NCI-H748 treated with DMSO at 0.1 percent for 48 hours (cell line): ENCODE measurements around the gene MPO.

Experiments
- DNase-seq: peaks from one replicate; lab custom pipeline; 2025; lab: John Stamatoyannopoulos, UW

The MPO gene

GRCh38 chr17:58320163-58320558 lies 39.4 kb upstream of the MPO start:
- DNase-seq, result no peak

DNA sequence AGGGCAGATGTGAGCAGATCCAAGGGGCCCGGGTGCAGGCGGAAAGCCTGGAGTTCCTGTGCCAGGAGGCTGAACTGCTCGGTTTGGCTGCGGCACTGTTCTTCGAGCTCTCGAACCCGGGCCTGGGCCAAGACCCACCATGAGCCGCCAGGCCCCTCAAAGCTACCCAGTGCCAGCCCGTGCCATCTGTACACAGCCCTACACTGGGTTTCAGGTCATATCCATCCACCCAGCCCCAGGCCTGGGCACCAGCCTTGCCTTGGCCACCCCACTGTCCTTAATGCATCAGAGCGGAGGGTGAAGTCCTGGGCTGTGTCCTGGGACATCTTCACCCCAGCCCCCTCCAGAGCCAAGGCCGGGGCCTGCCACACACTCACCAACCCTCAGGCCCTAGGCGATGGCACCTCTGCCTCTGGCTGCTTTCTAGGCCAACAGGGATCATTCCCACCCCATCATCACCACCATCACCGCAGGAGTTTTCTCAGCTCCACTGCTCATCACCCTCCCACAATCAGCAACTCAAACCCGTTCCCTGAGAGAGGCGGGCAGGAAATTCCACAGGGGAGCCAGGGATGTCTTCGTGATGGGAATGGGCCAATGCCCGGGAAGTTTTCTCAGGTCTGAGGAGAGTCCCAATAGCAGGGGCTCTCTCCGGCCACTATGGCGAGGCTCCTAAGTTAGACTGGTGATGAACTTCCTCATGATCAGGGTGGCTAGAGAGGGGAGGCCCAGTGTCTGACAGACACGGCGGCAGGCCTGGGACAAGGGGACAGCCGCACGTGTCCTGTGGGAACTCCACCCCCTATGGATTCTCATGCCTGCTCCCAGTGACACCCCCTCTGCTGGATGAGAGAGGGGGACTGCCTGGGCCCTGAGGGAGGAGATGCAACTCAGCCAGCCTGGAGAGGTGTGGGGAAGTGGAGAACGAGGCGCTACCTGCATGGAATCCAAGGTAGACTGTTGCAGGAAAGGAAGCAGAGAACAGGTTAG lies 38.7 kb upstream of the MPO start:
- DNase-seq, result no peak

DNA sequence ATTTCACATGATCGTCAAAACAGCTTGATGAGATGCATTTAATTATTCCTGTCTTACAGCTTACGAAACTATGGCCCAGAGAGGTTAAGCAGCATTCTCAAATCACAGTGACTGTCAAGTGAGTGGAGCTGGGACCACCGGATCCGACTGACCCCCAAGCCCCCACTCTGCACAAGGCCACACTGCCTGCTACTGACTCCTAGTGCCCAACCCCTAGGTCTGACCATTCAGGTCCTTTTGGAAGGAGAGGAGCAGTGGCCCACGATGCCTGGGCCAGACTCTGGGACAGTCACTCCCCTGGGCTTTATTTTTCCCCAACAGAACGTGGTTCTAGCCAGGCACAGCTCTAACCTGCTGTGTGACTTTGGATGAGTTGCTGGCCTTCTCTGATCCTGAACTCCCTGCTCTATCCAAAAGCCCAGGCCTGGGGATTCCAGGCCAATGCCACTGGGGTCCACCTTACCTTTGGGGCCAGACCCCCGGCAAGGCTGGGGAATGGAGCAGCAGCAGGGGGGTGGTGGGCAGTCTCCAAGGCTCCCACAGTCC lies 38.0 kb upstream of the MPO start:
- DNase-seq, result no peak

DNA sequence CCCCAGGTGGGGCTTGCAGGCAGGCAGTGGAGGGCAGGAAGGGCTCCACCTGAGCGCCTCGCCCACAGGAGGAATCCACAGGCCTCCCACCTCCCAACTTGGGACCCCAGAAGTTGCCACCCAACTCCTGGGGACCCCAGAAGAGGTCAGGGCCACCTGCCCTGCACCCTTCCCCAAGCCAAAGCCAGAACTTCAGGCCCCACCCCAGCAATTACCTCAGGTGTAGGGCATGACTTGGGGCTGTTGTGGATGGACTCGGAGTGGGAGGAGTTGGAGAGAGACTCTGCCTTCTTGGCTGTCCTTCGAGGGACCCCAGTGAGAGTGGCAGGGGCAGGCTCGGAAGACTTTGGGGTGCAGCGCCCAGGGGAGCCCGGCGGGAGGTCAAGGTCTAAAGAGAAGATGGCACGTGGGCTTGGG lies 37.3 kb upstream of the MPO start:
- no peak for DNase-seq

DNA sequence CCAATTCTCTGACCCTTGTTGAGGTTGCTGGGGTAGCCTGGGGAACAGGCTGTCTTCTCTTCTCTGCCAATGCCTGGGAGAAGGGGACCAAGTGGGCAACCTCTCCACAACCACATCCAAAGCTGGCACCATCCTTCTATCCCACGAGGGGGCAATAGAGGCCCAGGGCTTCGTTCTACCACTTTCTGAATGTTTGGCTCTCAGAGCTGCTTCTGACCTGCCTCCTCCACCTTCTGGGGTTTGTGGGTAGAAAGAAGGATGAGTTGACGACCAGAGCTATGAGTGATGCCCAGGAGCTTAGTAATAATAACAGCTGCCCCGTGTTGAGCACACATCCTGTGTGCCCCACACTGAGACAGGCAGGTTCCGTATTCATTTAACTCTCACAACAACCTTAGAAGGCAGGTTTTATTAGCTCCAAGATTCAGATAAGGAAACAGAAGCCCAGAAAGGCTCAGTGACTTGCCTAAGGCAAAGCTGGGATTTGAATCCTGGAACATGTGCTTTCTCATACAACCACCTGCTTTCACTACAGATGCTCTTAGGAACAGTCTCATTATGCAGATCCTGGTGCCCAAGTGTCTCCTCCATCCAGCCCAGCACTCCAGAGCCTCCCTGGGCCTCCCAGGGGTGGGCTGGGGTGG lies 36.8 kb upstream of the MPO start:
- DNase-seq, result peak; percentile 39

- DNase-seq, result no peak
Observed at GRCh38 chr17:58316260-58316960, 35.7 kb upstream of the MPO start.

GRCh38 chr17:58315750-58316149 lies 35.0 kb upstream of the MPO start:
- DNase-seq, result no peak

GRCh38 chr17:58315281-58315711 lies 34.6 kb upstream of the MPO start:
- no peak for DNase-seq

- DNase-seq, result no peak
Observed at GRCh38 chr17:58314706-58315015, 33.9 kb upstream of the MPO start.

- no peak for DNase-seq
Observed at GRCh38 chr17:58313815-58314705, 33.3 kb upstream of the MPO start.

DNA sequence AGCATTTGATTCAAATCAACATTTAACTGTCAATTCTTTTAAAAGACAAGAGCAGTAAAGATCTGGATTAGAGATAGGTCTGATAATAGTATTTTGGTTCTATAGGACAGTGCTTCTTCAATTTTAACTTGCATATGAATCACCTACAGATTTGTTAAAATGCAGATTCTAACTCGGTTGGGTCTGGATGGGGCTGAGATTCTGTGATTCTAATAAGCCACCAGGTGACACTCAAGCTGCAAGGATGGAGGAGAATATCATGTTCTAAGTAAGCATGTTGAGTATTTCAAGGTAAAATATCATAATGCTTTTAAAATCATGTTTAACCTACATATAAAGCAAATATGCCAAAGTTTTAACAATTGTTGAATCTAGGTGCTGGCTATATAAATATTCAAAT lies 32.1 kb upstream of the MPO start:
- no peak for DNase-seq

DNA sequence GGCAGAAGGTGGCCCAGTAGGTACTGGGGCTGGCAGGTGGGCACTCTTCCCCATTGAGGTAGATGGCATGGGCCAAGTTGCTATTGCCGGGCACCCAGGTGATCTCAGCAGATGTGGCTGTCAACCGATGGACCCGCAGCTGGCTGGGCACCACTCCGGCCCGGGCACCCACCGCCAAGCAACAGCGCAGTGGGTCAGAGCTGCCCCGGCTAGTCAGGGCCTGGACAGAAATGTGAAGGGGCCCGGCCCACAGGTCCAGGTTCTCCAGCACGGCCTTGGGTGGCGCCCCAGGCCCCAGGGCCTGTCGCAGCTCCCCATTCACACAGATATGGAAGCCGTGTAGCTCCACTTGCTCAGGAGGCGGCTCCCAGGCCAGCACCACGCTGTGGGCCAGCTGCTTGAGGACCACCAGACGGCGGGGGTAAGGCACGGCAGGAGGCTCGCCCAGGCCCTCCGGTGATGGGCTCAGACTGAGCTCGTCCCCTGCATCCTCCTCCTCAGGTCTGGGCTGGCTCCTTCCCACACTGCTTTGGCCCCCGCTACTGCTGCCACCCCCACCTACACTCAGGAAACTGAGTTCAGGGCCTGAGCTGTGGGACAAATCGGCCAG lies 31.4 kb upstream of the MPO start:
- DNase-seq, result no peak

DNA sequence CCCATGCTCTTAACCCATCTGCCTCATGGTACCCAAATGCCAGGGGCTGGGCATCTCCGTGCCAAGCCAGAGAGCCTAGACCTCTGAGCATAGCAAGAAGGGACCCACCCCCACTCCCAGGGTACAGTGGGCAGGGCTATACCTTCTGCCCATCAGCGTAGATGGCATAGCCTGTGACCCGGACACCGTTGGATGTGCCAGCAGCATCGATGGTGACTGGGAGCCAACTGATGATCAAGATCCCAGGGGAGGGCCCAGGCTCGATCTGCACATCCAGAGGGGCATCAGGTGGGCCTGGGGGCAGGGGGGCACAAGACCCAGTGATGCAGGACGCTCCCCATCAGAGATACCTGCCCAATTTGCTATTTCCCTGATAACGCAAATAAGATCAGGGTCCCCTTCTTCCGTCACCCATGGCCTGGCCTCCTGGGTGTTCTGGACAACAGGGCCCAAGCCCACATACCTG lies 30.7 kb upstream of the MPO start:
- DNase-seq, result no peak

GRCh38 chr17:58310511-58311428 lies 30.0 kb upstream of the MPO start:
- DNase-seq, result no peak

DNA sequence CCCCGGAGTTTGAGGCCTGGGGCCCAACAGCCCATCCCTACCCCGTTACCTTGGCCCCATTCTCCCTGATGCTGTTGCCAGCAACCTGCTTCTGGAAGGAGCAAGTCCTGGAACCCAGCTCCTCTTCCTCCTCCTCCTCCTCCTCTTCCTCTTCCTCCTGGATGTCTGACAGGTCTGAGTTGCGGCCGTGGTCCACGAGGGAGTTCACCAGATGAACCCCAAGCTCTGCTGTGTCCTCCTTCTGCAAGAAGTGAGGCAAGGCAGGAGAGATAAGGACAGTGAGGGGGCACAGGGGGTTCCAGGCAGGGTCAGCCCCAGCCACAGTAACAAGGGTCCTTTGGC lies 29.2 kb upstream of the MPO start:
- DNase-seq, result no peak

DNA sequence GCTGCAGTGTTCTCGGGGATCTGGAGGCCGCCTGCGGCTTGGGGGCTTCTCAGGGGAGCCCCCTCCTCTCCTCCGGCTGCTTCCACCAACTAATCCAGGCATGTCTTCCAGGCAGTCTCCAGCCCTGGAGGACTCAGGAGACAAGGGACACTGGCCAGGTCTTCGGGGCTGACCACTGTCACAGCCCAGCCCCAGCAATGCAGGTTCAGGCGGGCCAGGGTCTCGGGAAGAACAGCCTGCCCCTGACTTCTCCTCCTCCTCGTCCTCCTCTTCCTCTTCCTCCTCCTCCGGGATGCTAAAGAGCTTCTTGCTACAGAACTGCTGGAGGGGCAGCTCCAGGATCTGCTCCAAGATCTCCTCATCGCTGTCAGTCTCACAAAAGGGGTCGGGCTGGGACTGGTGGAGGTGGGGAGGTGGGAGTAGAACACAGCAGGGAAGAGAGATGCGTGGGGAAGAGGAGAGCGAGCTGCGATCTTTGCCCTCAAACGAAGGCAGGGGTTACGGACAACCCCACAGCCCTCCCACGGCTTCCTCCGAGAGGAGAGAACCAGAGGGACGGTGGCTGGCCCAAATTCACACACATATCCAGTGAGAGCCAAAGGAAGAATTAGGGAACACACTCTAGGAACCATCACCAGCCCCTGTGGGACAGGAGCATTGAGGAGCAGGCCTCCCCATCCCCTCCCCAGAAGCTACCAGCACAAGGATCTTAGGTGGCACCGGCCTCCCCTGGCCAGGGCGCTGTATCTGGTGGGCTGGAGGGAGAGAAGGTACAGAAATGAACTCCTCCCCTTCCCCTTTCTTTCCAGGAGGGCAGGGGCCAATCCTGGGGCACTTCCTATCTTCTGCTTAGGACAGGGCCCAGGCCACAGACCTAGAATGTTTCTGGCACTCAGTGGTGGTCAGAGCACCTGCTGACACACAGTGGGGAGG lies 28.5 kb upstream of the MPO start:
- no peak for DNase-seq

- no peak for DNase-seq
Observed at GRCh38 chr17:58308173-58308984, 27.6 kb upstream of the MPO start.
